GM23338 (cell line): ENCODE results near the gene PPM1E. TPM values are rescaled to one million over a fixed set of nuclear protein-coding genes. Genes with fewer than 3 reads are reported as not detected.

ENCODE experiments used
- ATAC-seq: fragments of 200-7000 bp; cut with Tn5 transposase; 3 replicates; pipeline ENCODE4 v1.9.1; 2020
- DNase-seq: peaks from one replicate; pipeline ENCODE4 v3.0.0-alpha.2; 2015; ENCODE audit warnings: low spot score
- H2AFZ ChIP-seq: fragments of 200-600 bp; sonication (generic); 2 replicates; pipeline ENCODE4 v1.8.0; 2016; ENCODE audit warnings: antibody characterized with exemption, mild to moderate bottlenecking, moderate library complexity
- H3F3A ChIP-seq: fragments of 200-600 bp; sonication (generic); replicated peaks from 2 replicates; pipeline ENCODE4 v1.8.0; 2017; ENCODE audit warnings: antibody characterized with exemption, mixed run types, low read depth
- H3K27ac ChIP-seq: fragments of 200-600 bp; sonication (generic); 2 replicates; pipeline ENCODE4 v1.6.1; 2016; ENCODE audit warnings: low read depth
- H3K27me3 ChIP-seq: fragments of 200-600 bp; sonication (generic); 2 replicates; pipeline ENCODE4 v1.8.0; 2016; ENCODE audit warnings: mild to moderate bottlenecking, mixed run types, moderate library complexity; ENCODE audit not compliant: insufficient read depth
- H3K36me3 ChIP-seq: fragments of 200-600 bp; sonication (generic); 2 replicates; pipeline ENCODE4 v1.8.0; 2016; ENCODE audit warnings: mild to moderate bottlenecking; ENCODE audit not compliant: insufficient read depth
- H3K4me1 ChIP-seq: fragments of 200-600 bp; sonication (generic); 2 replicates; pipeline ENCODE4 v1.8.0; 2016; ENCODE audit warnings: mild to moderate bottlenecking, moderate library complexity; ENCODE audit not compliant: insufficient read depth
- H3K4me2 ChIP-seq: fragments of 200-600 bp; sonication (generic); 2 replicates; pipeline ENCODE4 v1.7.1; 2017; ENCODE audit warnings: mixed run types
- H3K4me3 ChIP-seq: fragments of 200-600 bp; sonication (generic); 2 replicates; pipeline ENCODE4 v1.6.1; 2016; ENCODE audit warnings: mixed run types
- H3K79me2 ChIP-seq: fragments of 200-600 bp; sonication (generic); replicated peaks from 2 replicates; pipeline ENCODE4 v1.8.0; 2017; ENCODE audit warnings: mild to moderate bottlenecking; ENCODE audit not compliant: insufficient read depth
- H3K9me2 ChIP-seq: fragments of 200-600 bp; sonication (generic); 2 replicates; pipeline ENCODE4 v1.8.0; 2017; ENCODE audit not compliant: insufficient read depth
- H4K20me1 ChIP-seq: fragments of 200-600 bp; sonication (generic); replicated peaks from 2 replicates; pipeline ENCODE4 v1.8.0; 2017; ENCODE audit warnings: mild to moderate bottlenecking; ENCODE audit not compliant: insufficient read depth
- H3K27ac Mint-ChIP-seq: 2 replicates; pipeline ENCODE4 v1.8.0; 2020; ENCODE audit warnings: inconsistent platforms, mild to moderate bottlenecking, moderate library complexity, mixed read lengths
- H3K27me3 Mint-ChIP-seq: 3 replicates; pipeline ENCODE4 v1.8.0; 2022; ENCODE audit warnings: low read depth, mild to moderate bottlenecking, moderate library complexity, mixed read lengths, inconsistent platforms; ENCODE audit not compliant: insufficient read depth, poor library complexity
- H3K36me3 Mint-ChIP-seq: 3 replicates; pipeline ENCODE4 v1.8.0; 2021; ENCODE audit warnings: low read depth, mild to moderate bottlenecking, inconsistent platforms, moderate library complexity, mixed read lengths
- H3K4me1 Mint-ChIP-seq: 3 replicates; pipeline ENCODE4 v1.8.0; 2020; ENCODE audit warnings: mild to moderate bottlenecking, inconsistent platforms, mixed read lengths
- H3K4me3 Mint-ChIP-seq: 3 replicates; pipeline ENCODE4 v1.8.0; 2021; ENCODE audit warnings: moderate library complexity, mild to moderate bottlenecking, inconsistent platforms, mixed read lengths
- H3K9me3 Mint-ChIP-seq: 3 replicates; pipeline ENCODE4 v1.8.0; 2020; ENCODE audit warnings: moderate library complexity, mild to moderate bottlenecking, inconsistent platforms, mixed read lengths
- EZH2phosphoT487 ChIP-seq: fragments of 200-600 bp; sonication (generic); IDR thresholded peaks from one replicate; pipeline ENCODE4 v1.8.1; 2018; ENCODE audit warnings: antibody characterized with exemption; ENCODE audit not compliant: unreplicated experiment
- STAT1 ChIP-seq: IDR thresholded peaks from one replicate; pipeline ENCODE4 v1.6.1; 2016; ENCODE audit warnings: antibody characterized with exemption; ENCODE audit not compliant: unreplicated experiment
- ZNF331 ChIP-seq: fragments of 250-450 bp; sonication (Bioruptor Pico); IDR thresholded peaks from 2 replicates; pipeline ENCODE4 v1.5.0; 2020; ENCODE audit warnings: low read depth, mild to moderate bottlenecking, moderate library complexity
- ZNF462 ChIP-seq: fragments of 250-450 bp; sonication (Bioruptor Pico); IDR thresholded peaks from 2 replicates; pipeline ENCODE4 v1.5.0; 2020; ENCODE audit warnings: mild to moderate bottlenecking, moderate library complexity
- polyA plus RNA-seq: library from polyadenylated mRNA; unstranded; fragments of >200 nt; fragmentation: Nextera tagmentation; extraction: Ambion mirVana; gene quantifications from 2 replicates; pipeline ENCODE4 v1.2.1, GENCODE V29; 2016
- total RNA-seq: library from RNA; depleted of rRNA; stranded (reverse); fragments of >200 nt; shearing (Covaris generic); gene quantifications from 2 replicates; pipeline ENCODE4 v1.2.3, GENCODE V29; 2014

Gene PPM1E
- total and polyA plus RNA-seq, 2 experiments from 2014 or later: 2.1 to 13.8 TPM

- no peak for ATAC-seq
- Mint-ChIP-seq H3K27ac (no peak overlapping the region), H3K4me1 (no peaks in the 10 kb centered on the region), H3K36me3 (no peaks in the 10 kb centered on the region), H3K9me3 (no peaks in the 10 kb centered on the region; the same call in 2 of the 3 replicates), H3K4me3 (no peak overlapping the region), H3K27me3 (peaks cover 2% of the 10 kb centered on the region)
- TF ChIP-seq ZNF462 (CRISPR knock-in tag): no peak
- TF ChIP-seq EZH2phosphoT487: no peak
- no peak for TF ChIP-seq STAT1
- TF ChIP-seq ZNF331 (CRISPR knock-in tag): no peak
- H3F3A ChIP-seq: no peaks in the 10 kb centered on the region
- no peaks in the 10 kb centered on the region for H3K36me3 ChIP-seq
- H3K27me3 ChIP-seq: no peaks in the 10 kb centered on the region
- no peaks in the 10 kb centered on the region; the same call in 1 of the 2 replicates for H3K79me2 ChIP-seq
- DNase-seq: no peak
- H3K4me1 ChIP-seq: no peaks in the 10 kb centered on the region
- H3K9me2 ChIP-seq: no peaks in the 10 kb centered on the region
- H3K27ac ChIP-seq: no peak overlapping the region
- H4K20me1 ChIP-seq: peaks cover 13% of the 10 kb centered on the region
- no peak overlapping the region for H3K4me2 ChIP-seq
- H2AFZ ChIP-seq: no peak overlapping the region
- H3K4me3 ChIP-seq: no peak overlapping the region
These were observed 53.9 kb downstream of the PPM1E start for GRCh38 chr17:58809564-58809936.

- Histone ChIP-seq H2AFZ (no peak overlapping the region), H3K79me2 (no peaks in the 10 kb centered on the region; the same call in 1 of the 2 replicates), H3K9me2 (no peaks in the 10 kb centered on the region), H4K20me1 (peaks cover 13% of the 10 kb centered on the region), H3K4me3 (no peak overlapping the region), H3F3A (no peaks in the 10 kb centered on the region), H3K27ac (no peak overlapping the region), H3K36me3 (no peaks in the 10 kb centered on the region), H3K4me1 (no peaks in the 10 kb centered on the region), H3K4me2 (no peak overlapping the region), H3K27me3 (no peaks in the 10 kb centered on the region)
- Mint-ChIP-seq H3K4me1 (no peaks in the 10 kb centered on the region), H3K27ac (no peak overlapping the region), H3K36me3 (no peaks in the 10 kb centered on the region), H3K9me3 (no peaks in the 10 kb centered on the region; the same call in 2 of the 3 replicates), H3K4me3 (no peak overlapping the region), H3K27me3 (peaks cover 2% of the 10 kb centered on the region)
- ATAC-seq: no peak
- TF ChIP-seq STAT1: no peak
- no peak for DNase-seq
These were observed 55.6 kb downstream of the PPM1E start for GRCh38 chr17:58811290-58811689.
